Epithelial cell of esophagus (primary cell): ENCODE results near the gene ELP2.
A peak's percentile ranks its signal among the peaks of the same experiment; 100 is the strongest.

ENCODE experiments used
- DNase-seq: peaks from one replicate; pipeline ENCODE4 v3.0.0; 2010; ENCODE audit warnings: low read depth
- H3K4me3 ChIP-seq: 2 replicates; pipeline ENCODE4 v1.5.1; 2011; ENCODE audit warnings: mild to moderate bottlenecking, low read length, control low read depth
- CTCF ChIP-seq: IDR thresholded peaks from 2 replicates; pipeline ENCODE4 v1.5.1; 2011; ENCODE audit warnings: low read depth, mild to moderate bottlenecking, low read length, control low read depth, inconsistent platforms; ENCODE audit not compliant: insufficient read depth; ENCODE audit errors: missing control alignments

ELP2 gene

GRCh38 chr18:36124841-36125240 is 4.9 kb upstream of the ELP2 start:
- DNase-seq = peak; percentile 90
- TF ChIP-seq CTCF = no peak
- H3K4me3 ChIP-seq = no peak overlapping the region

- DNase-seq = no peak
Observed at GRCh38 chr18:36126668-36127067, 3.0 kb upstream of the ELP2 start.

GRCh38 chr18:36127836-36128529 is 1.7 kb upstream of the ELP2 start:
- TF ChIP-seq CTCF = no peak
- H3K4me3 ChIP-seq = peak overlapping the region; percentile 99
- peak; percentile 33 for DNase-seq

More at GRCh38 chr18:36126668-36127067, 3.0 kb upstream of the ELP2 start:
- no peak overlapping the region for H3K4me3 ChIP-seq
- no peak for TF ChIP-seq CTCF

GRCh38 chr18:36128530-36128870 is 1.2 kb upstream of the ELP2 start:
- peak; percentile 44 for DNase-seq
- no peak for TF ChIP-seq CTCF
- H3K4me3 ChIP-seq = peak overlapping the region; percentile 99

GRCh38 chr18:36128907-36129299 is 796 bp upstream of the ELP2 start:
- no peak for DNase-seq
- H3K4me3 ChIP-seq = peak overlapping the region; percentile 99
- TF ChIP-seq CTCF = no peak

GRCh38 chr18:36130039-36130831 is 536 bp downstream of the ELP2 start:
- TF ChIP-seq CTCF = no peak
- peak; percentile 7 for DNase-seq
- peak overlapping the region; percentile 99 for H3K4me3 ChIP-seq
